ENCODE results near the gene APOC3.

Gene APOC3

GRCh38 chr11:116807601-116808261, 22.0 kb upstream of the APOC3 start:
- no peak for DNase-seq

- no peak for DNase-seq
Measured at GRCh38 chr11:116808262-116809175, 21.2 kb upstream of the APOC3 start.

GRCh38 chr11:116811194-116811593, 18.5 kb upstream of the APOC3 start:
- DNase-seq: no peak

GRCh38 chr11:116812109-116812508, 17.6 kb upstream of the APOC3 start:
- DNase-seq: no peak

- DNase-seq: no peak
Measured at GRCh38 chr11:116813170-116813569, 16.5 kb upstream of the APOC3 start.

GRCh38 chr11:116813781-116814471, 15.8 kb upstream of the APOC3 start:
- DNase-seq: no peak

GRCh38 chr11:116814502-116814901, 15.2 kb upstream of the APOC3 start:
- DNase-seq: no peak

- no peak for DNase-seq
Measured at GRCh38 chr11:116819049-116819448, 10.7 kb upstream of the APOC3 start.

GRCh38 chr11:116821050-116821918, 8.4 kb upstream of the APOC3 start:
- no peak for DNase-seq

GRCh38 chr11:116822575-116822974, 7.1 kb upstream of the APOC3 start:
- no peak for DNase-seq

- no peak for DNase-seq
Measured at GRCh38 chr11:116823031-116823843, 6.5 kb upstream of the APOC3 start, which contains the start of gene APOA4. TSS of gene APOA4 (minus strand) at chr11:116823304. CDS start at chr11:116823191, 113 bp downstream.

GRCh38 chr11:116825434-116825833, 4.3 kb upstream of the APOC3 start:
- DNase-seq: no peak

GRCh38 chr11:116825854-116826750, 3.6 kb upstream of the APOC3 start:
- DNase-seq: no peak

- DNase-seq: no peak
Measured at GRCh38 chr11:116826751-116827431, 2.8 kb upstream of the APOC3 start.

GRCh38 chr11:116827461-116827860, 2.2 kb upstream of the APOC3 start:
- DNase-seq: no peak

GRCh38 chr11:116828632-116829524, 829 bp upstream of the APOC3 start:
- DNase-seq: no peak

GRCh38 chr11:116830184-116830912, 641 bp downstream of the APOC3 start:
- DNase-seq: no peak

Measured in fibroblast of skin of abdomen (primary cell).